Ovary (tissue), 9 donors: Measurements from ENCODE around the gene CFAP53. TPM values are rescaled to one million over a fixed set of nuclear protein-coding genes. Genes with fewer than 3 reads are reported as not detected.
A peak's percentile ranks its signal among the peaks of the same experiment; 100 is the strongest.

Source experiments
- DNase-seq, 5 donors: peaks; one replicate each; pipeline ENCODE4 v3.0.0-alpha.2; 2019 to 2020
- H3K27ac ChIP-seq, 2 donors: fragments of 200-600 bp; one replicate each; pipeline versions ENCODE4 v1.5.1 to v1.8.0; 2019 to 2022
- H3K27me3 ChIP-seq: fragments of 200-600 bp; one replicate; pipeline ENCODE4 v1.8.0; 2022
- H3K36me3 ChIP-seq: fragments of 200-600 bp; sonication (generic); one replicate; pipeline ENCODE4 v1.5.1; 2019
- H3K4me1 ChIP-seq: one replicate; pipeline ENCODE4 v1.8.1; 2013; ENCODE audit warnings: mild to moderate bottlenecking, moderate library complexity; ENCODE audit not compliant: insufficient read depth
- H3K4me3 ChIP-seq: fragments of 200-600 bp; sonication (generic); one replicate; pipeline ENCODE4 v1.5.1; 2017
- H3K9me3 ChIP-seq, 2 donors: fragments of 200-600 bp in 1 of 2; sonication (generic) in 1 of 2; one replicate each; pipeline versions ENCODE4 v1.5.1 to v1.8.1; 2013 to 2019; ENCODE audit warnings: mild to moderate bottlenecking in 1 of 2, moderate library complexity in 1 of 2
- CTCF ChIP-seq, 3 donors: fragments of 450-650 bp in 2 of 3; fragments of 200-600 bp in 1 of 3; IDR thresholded peaks; one replicate each; pipeline versions ENCODE4 v1.5.1 to v1.8.0; 2016 to 2022; ENCODE audit warnings: antibody characterized with exemption in 3 of 3, mild to moderate bottlenecking in 1 of 3
- EP300 ChIP-seq: sonication (generic); formaldehyde crosslinking; IDR thresholded peaks from one replicate; pipeline ENCODE4 v1.6.1; 2017; ENCODE audit warnings: antibody characterized with exemption
- POLR2A ChIP-seq: fragments of 450-650 bp; IDR thresholded peaks from one replicate; pipeline ENCODE4 v1.6.1; 2017; ENCODE audit warnings: antibody characterized with exemption, mild to moderate bottlenecking, moderate library complexity
- WGBS, 3 donors: extraction: QIAGEN DNeasy Blood & Tissue Kit in 1 of 3; methylation state at CpG; one replicate each; pipeline versions ENCODE4 v1.1.5 to v1.1.7; 2013 to 2017; 5-methylcytosine and 5-hydroxymethylcytosine counted together
- intact Hi-C, 4 donors: fragments of 100-400 bp; cut with DNase I; formaldehyde crosslinking; loops; one replicate each; pipeline versions ENCODE4 v1.11.0 to v1.15.1; 2022 to 2023
- polyA plus RNA-seq, 2 donors: library from polyadenylated mRNA; stranded (reverse); fragments of 200-250 nt in 1 of 2; fragments of 350-450 nt in 1 of 2; fragmentation: Illumina TruSeq in 1 of 2; extraction: RNeasy Lipid Tissue Mini Kit (QIAGEN cat#74804) in 1 of 2; gene quantifications; one replicate each; pipeline ENCODE4 v1.2.3, GENCODE V29; 2013 to 2014
- total RNA-seq, 7 donors: library from RNA; depleted of rRNA in 2 of 7; stranded (reverse); fragments of >200 nt in 2 of 7; fragmentation: NEBNext Ultra II Directional in 3 of 7; extraction: Animal tissue kit (Norgen Biotek cat#: 25700) in 3 of 7; gene quantifications; one replicate each; pipeline versions ENCODE4 v1.1.0 to v1.2.4, GENCODE V29; 2016 to 2023
- donor health status: DM: no; HTN: no; CAD: no; lungs with moderate emphysema.
- donor health status: DM: no; HTN: no; CAD: no.
- donor health status: Bipolar disorder and iron deficiency.
- donor health status: DM: yes; HTN: yes; CAD: no.
- donor health status: DM: no; HTN: no; CAD: no.
- donor health status: DM: yes; HTN: yes; CAD: no.

CFAP53 gene
- total and polyA plus RNA-seq, 9 donors: 0.40 to 9.9 (median 0.61) TPM

DNA sequence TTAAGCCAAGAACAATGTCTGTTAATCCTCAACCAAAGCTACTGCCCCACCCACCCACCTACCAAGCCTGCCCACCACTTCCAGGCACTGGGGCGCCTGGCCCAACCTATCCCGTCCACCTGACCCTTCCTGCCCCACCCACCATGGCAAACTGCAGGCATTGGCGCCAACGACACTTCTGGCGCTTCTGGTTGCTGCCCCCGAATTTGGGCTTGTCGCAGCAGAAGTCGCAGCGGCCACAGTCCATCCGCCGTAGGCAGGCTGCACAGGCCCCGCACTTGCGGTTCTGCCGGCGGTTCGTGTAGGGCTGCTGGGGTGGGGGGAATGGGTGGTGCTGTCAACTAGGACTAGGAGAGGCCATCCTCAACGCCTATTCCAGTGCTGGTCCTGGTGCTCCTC, 7.7 kb upstream of the CFAP53 start:
- intact Hi-C loops: no loop called here
- Histone ChIP-seq H3K4me3 (no peak overlapping the region), H3K36me3 (peaks cover 4% of the 10 kb centered on the region), H3K27ac (no peak overlapping the region), H3K9me3 (no peaks in the 10 kb centered on the region), H3K4me1 (no peaks in the 10 kb centered on the region), H3K27me3 (no peaks in the 10 kb centered on the region)
- no peak for DNase-seq
- WGBS, 3 donors: 94 to 96% (median 94%) methylated on average over 17 of the region's 17 CpGs
- TF ChIP-seq CTCF (IDR thresholded peaks at IDR 0.05) (no peak), EP300 (no peak), POLR2A (no peak)

DNA sequence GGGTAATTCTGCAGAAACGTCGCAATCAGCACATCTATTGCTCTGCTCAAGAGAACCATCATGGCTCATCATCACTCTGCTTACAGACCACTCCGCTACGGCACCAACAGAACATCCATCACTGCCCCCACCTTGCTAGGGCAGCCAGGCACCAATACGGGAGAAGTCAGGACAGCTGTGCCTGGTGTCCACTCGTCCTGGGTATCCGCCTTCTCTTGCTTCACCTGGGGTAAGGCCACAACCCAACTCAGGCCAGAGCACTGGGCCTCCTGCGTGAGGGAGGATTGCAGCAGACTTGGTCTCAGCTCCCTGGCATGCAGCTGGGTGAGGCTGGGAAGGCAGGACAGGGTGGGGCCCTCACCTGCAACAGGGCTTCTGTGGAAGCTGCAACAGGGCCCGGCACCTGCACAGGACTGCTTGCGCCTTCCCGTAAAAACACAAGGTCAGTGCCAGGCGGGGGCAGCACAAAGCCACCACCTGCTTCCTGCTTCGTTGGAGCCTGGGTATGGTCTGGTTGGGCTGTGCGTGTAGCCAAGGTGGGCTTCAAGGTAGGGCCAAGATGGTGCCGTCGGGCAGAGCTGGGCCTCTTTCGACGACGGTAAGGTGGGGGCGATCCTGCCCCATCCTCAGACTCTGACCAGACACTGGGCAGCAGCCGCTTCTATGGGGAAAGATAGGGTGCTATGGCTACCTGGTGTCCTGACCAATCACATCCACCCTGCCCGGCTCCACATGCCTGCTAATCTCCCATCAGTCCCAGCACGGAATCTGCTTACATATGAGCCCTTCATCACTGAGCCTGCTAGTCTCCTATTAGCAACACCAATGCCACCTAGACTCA, 7.1 kb upstream of the CFAP53 start:
- peaks cover 4% of the 10 kb centered on the region for H3K36me3 ChIP-seq
- 89 to 90% (median 90%) methylated on average over 23 of the region's 23 CpGs for WGBS, 3 donors
- intact Hi-C loops: no loop called here
- H3K9me3 ChIP-seq: no peaks in the 10 kb centered on the region
- no peak overlapping the region for H3K4me3 ChIP-seq
- no peak for DNase-seq
- no peak for TF ChIP-seq CTCF (IDR thresholded peaks at IDR 0.05)
- TF ChIP-seq EP300: no peak
- no peak for TF ChIP-seq POLR2A
- no peaks in the 10 kb centered on the region for H3K27me3 ChIP-seq
- no peaks in the 10 kb centered on the region for H3K4me1 ChIP-seq
- H3K27ac ChIP-seq: no peak overlapping the region

DNA sequence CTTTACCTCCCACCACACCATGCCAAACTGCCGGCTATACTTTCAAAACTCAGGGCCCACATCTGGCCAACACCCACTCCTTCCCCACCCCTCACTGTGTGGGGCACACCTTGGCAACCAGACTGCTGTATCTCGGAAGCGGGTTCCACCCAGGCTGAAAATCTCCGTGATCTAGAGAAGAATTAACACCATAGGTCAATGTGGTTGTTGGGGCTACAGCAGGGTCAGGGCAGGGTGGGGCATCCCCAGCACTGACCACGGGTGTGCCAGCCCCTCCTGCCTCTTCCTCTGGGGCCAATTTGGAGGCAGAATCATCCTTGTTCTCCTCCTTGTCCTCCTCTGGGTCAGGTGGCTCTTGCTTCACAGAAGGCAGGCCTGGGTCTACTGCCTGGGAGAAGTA, 6.3 kb upstream of the CFAP53 start:
- Histone ChIP-seq H3K9me3 (no peaks in the 10 kb centered on the region), H3K27me3 (no peaks in the 10 kb centered on the region), H3K36me3 (peaks cover 4% of the 10 kb centered on the region), H3K27ac (no peak overlapping the region), H3K4me3 (no peak overlapping the region), H3K4me1 (no peaks in the 10 kb centered on the region)
- TF ChIP-seq POLR2A (no peak), CTCF (IDR thresholded peaks at IDR 0.05) (no peak), EP300 (no peak)
- 79 to 91% (median 81%) methylated on average over 5 of the region's 5 CpGs for WGBS, 3 donors
- intact Hi-C loops: no loop called here
- DNase-seq: no peak

- intact Hi-C loops: loop anchor here in 1 of 4 donors (5.0 kb wide), 1 partner anchor 929 kb away; the partner anchor contains the start of gene MEX3C
- Histone ChIP-seq H3K9me3 (no peaks in the 10 kb centered on the region), H3K4me1 (peaks cover 4% of the 10 kb centered on the region), H3K27me3 (no peaks in the 10 kb centered on the region), H3K27ac (peak overlapping the region; percentile 39 to 54), H3K4me3 (peak overlapping the region; percentile 39), H3K36me3 (peaks cover under 1% of the 10 kb centered on the region)
- 25 to 29% (median 28%) methylated on average over 56 of the region's 56 CpGs for WGBS, 3 donors
- DNase-seq: peak; percentile 59 to 83 (median 74)
- TF ChIP-seq POLR2A (no peak), CTCF (IDR thresholded peaks at IDR 0.05) (peak in 2 of 3 donors; percentile 42 to 45), EP300 (no peak)
Measured at GRCh38 chr18:50268022-50268747, 1.9 kb upstream of the CFAP53 start.
